ENCODE data around the gene PTDSS2. TPM values are rescaled to one million over a fixed set of nuclear protein-coding genes. Genes with fewer than 3 reads are reported as not detected.

Gene PTDSS2
- total and polyA plus RNA-seq, 10 of the 15 experiments (the other 5 are each of a cell fraction or from before 2014, with no cell fraction given), result 0.39 to 21.1 (median 10.8) TPM

- Histone ChIP-seq H3K27me3 (replicated peaks in 1 of 2; ENCODE audit: control insufficient read depth in 2 of 2, insufficient read depth in 2 of 2, low read length in 1 of 2) (no peaks in the 10 kb centered on the region), H4K20me1 (ENCODE audit: control insufficient read depth, insufficient read depth) (no peaks in the 10 kb centered on the region), H3K27ac (ENCODE audit: control insufficient read depth, insufficient read depth) (no peak overlapping the region), H2AFZ (ENCODE audit: control insufficient read depth, low read depth, low read length) (no peak overlapping the region), H3K4me3 (no peak overlapping the region), H3K79me2 (ENCODE audit: control insufficient read depth, insufficient read depth, low read length) (no peaks in the 10 kb centered on the region), H3K4me2 (ENCODE audit: control insufficient read depth, insufficient read depth) (no peak overlapping the region), H3K9ac (ENCODE audit: control insufficient read depth, insufficient read depth, low read length) (no peak overlapping the region), H3K36me3 (ENCODE audit: control insufficient read depth in 2 of 2, insufficient read depth in 2 of 2, low read length in 1 of 2) (no peaks in the 10 kb centered on the region; a peak in 1 of 4 replicates), H3K9me3 (replicated peaks; ENCODE audit: control insufficient read depth, insufficient read depth, low read length) (no peaks in the 10 kb centered on the region), H3K4me1 (ENCODE audit: control insufficient read depth, insufficient read depth, low read length) (no peaks in the 10 kb centered on the region)
- TF ChIP-seq, protein P1, sequence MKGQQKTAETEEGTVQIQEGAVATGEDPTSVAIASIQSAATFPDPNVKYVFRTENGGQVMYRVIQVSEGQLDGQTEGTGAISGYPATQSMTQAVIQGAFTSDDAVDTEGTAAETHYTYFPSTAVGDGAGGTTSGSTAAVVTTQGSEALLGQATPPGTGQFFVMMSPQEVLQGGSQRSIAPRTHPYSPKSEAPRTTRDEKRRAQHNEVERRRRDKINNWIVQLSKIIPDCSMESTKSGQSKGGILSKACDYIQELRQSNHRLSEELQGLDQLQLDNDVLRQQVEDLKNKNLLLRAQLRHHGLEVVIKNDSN (IDR thresholded peaks at IDR 0.05; ENCODE audit: borderline replicate concordance, extremely low read length, insufficient read depth, low read depth, low read length), result no peak
- TF ChIP-seq LARP7 (IDR thresholded peaks at IDR 0.05) (no peak), KDM1A (IDR thresholded peaks at IDR 0.05; ENCODE audit: borderline replicate concordance) (no peak), PBX3 (IDR thresholded peaks at IDR 0.05; ENCODE audit: insufficient replicate concordance, low read depth, low read length) (no peak), IKZF2 (IDR thresholded peaks at IDR 0.05) (no peak), POLR2AphosphoS2 (IDR thresholded peaks at IDR 0.05; ENCODE audit: low read depth, low read length) (no peak), ELK1 (IDR thresholded peaks at IDR 0.05; ENCODE audit: low read depth, low read length) (no peak), RCOR1 (conservative IDR thresholded peaks at IDR 0.05; ENCODE audit: low read depth, low read length) (no peak)
- intact Hi-C loops (cut with micrococcal nuclease; ENCODE audit: unreplicated experiment), result no loop called here
- DNase-seq (ENCODE audit: low read depth, low spot score) (no peak), FAIRE-seq (no peak), ATAC-seq (no peak)
- SMC1A ChIA-PET (ENCODE audit: uncharacterized antibody, unreplicated experiment), result no interaction called here
- 79% methylated on average over 16 of the region's 16 CpGs for whole genome bisulfite sequencing (ENCODE audit: insufficient coverage, insufficient replicate concordance, low lambda C conversion rate, missing lambda C conversion rate)
- in situ Hi-C loops (cut with MboI), result no loop called here
- RAD21 ChIA-PET (ENCODE audit: unreplicated experiment), result no interaction called here
- POLR2A ChIA-PET, result no interaction called here
- BruUV-seq (replicated peaks), result no TSS peak
- CTCF ChIA-PET, result no interaction called here
Measured at GRCh38 chr11:477052-477715, 27.1 kb downstream of the PTDSS2 start.

All from GM12878 (cell line).